ENCODE results near the gene MLXIP. TPM values are rescaled to one million over a fixed set of nuclear protein-coding genes. Genes with fewer than 3 reads are reported as not detected.
A peak's percentile ranks its signal among the peaks of the same experiment; 100 is the strongest.

MLXIP gene
- total and polyA plus RNA-seq, 2 of the 13 experiments (the other 11 are each of a cell fraction or from before 2014, with no cell fraction given) = 5.3 to 6.7 TPM

DNA sequence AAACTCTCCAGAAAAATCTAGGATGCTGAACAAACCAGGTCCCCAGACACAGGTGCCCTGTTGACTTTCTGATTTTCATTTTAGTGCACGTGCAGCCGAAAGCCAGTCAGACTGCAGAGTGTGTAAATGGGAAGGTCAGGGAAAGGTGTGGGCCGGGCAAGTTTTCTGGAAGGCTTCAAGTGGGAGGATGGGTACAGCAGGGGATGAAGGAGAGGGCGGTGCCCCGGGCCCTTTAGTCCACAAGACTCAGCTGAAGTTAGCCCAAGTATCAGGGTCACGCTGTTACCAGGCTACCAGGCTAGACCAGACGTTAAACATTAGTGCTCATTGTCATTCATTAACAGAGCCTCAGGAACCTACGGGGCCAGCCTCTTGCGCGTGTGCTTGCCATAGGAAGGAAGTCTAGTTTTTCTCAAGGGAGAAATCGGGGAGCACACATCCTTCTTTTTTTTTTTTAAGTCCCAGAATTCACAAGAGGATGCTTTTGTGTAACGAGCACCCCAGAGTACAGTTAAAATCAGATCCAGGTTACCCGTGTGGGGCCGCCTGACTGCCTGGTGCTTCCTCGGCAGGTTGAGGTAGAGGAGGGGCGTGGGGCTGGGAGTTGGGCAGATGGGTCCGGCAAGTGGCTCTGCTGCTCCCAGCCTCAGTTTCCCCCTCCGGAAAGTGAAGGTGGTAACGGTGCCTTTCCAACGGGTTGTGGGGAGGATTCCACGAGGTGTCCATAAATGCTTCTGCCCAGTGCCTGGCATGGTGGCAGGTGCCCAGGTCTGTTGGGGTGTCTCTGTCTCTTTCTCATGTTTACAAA, 37.8 kb upstream of the MLXIP start (continued):
- TF ChIP-seq SNRNP70 (IDR thresholded peaks at IDR 0.05; ENCODE audit: low read depth, low read length) (no peak), ZMYM2 (CRISPR knock-in tag; IDR thresholded peaks at IDR 0.05) (peak; percentile 73; the same call in 1 of the 2 replicates), DMAP1 (CRISPR knock-in tag; IDR thresholded peaks at IDR 0.05) (no peak), NR2F6 (IDR thresholded peaks at IDR 0.05) (peak; percentile 36; the same call in 1 of the 2 replicates), NR2F6 (CRISPR knock-in tag; IDR thresholded peaks at IDR 0.05) (peak; percentile 47; the same call in 1 of the 2 replicates), SALL2 (CRISPR knock-in tag; IDR thresholded peaks at IDR 0.05) (no peak), TMF1 (CRISPR knock-in tag; IDR thresholded peaks at IDR 0.05; ENCODE audit: low read depth) (no peak), ZNF510 (CRISPR knock-in tag; IDR thresholded peaks at IDR 0.05; ENCODE audit: low read depth) (no peak), ZNF263 (CRISPR knock-in tag; IDR thresholded peaks at IDR 0.05) (peak; percentile 89), NFE2 (CRISPR knock-in tag; IDR thresholded peaks at IDR 0.05) (no peak), SRF (IDR thresholded peaks at IDR 0.05; ENCODE audit: low read depth, low read length) (no peak)
- TF ChIP-seq, protein P1, sequence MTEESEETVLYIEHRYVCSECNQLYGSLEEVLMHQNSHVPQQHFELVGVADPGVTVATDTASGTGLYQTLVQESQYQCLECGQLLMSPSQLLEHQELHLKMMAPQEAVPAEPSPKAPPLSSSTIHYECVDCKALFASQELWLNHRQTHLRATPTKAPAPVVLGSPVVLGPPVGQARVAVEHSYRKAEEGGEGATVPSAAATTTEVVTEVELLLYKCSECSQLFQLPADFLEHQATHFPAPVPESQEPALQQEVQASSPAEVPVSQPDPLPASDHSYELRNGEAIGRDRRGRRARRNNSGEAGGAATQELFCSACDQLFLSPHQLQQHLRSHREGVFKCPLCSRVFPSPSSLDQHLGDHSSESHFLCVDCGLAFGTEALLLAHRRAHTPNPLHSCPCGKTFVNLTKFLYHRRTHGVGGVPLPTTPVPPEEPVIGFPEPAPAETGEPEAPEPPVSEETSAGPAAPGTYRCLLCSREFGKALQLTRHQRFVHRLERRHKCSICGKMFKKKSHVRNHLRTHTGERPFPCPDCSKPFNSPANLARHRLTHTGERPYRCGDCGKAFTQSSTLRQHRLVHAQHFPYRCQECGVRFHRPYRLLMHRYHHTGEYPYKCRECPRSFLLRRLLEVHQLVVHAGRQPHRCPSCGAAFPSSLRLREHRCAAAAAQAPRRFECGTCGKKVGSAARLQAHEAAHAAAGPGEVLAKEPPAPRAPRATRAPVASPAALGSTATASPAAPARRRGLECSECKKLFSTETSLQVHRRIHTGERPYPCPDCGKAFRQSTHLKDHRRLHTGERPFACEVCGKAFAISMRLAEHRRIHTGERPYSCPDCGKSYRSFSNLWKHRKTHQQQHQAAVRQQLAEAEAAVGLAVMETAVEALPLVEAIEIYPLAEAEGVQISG (CRISPR knock-in tag; IDR thresholded peaks at IDR 0.05) = 0 out of 2 replicates have a peak, but pooled peaks have one; percentile 7
- TF ChIP-seq, protein P2, sequence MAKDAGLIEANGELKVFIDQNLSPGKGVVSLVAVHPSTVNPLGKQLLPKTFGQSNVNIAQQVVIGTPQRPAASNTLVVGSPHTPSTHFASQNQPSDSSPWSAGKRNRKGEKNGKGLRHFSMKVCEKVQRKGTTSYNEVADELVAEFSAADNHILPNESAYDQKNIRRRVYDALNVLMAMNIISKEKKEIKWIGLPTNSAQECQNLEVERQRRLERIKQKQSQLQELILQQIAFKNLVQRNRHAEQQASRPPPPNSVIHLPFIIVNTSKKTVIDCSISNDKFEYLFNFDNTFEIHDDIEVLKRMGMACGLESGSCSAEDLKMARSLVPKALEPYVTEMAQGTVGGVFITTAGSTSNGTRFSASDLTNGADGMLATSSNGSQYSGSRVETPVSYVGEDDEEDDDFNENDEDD (CRISPR knock-in tag; IDR thresholded peaks at IDR 0.05; ENCODE audit: borderline replicate concordance) = no peak
- TF ChIP-seq, protein P3, sequence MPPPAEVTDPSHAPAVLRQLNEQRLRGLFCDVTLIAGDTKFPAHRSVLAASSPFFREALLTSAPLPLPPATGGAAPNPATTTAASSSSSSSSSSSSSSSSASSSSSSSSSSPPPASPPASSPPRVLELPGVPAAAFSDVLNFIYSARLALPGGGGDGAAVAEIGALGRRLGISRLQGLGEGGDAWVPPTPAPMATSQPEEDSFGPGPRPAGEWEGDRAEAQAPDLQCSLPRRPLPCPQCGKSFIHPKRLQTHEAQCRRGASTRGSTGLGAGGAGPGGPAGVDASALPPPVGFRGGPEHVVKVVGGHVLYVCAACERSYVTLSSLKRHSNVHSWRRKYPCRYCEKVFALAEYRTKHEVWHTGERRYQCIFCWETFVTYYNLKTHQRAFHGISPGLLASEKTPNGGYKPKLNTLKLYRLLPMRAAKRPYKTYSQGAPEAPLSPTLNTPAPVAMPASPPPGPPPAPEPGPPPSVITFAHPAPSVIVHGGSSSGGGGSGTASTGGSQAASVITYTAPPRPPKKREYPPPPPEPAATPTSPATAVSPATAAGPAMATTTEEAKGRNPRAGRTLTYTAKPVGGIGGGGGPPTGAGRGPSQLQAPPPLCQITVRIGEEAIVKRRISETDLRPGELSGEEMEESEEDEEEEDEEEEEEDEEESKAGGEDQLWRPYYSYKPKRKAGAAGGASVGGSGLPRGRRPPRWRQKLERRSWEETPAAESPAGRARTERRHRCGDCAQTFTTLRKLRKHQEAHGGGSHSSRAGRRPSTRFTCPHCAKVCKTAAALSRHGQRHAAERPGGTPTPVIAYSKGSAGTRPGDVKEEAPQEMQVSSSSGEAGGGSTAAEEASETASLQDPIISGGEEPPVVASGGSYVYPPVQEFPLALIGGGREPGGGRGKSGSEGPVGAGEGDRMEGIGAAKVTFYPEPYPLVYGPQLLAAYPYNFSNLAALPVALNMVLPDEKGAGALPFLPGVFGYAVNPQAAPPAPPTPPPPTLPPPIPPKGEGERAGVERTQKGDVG (CRISPR knock-in tag; IDR thresholded peaks at IDR 0.05; ENCODE audit: borderline replicate concordance) = no peak
- TF ChIP-seq, protein P4, sequence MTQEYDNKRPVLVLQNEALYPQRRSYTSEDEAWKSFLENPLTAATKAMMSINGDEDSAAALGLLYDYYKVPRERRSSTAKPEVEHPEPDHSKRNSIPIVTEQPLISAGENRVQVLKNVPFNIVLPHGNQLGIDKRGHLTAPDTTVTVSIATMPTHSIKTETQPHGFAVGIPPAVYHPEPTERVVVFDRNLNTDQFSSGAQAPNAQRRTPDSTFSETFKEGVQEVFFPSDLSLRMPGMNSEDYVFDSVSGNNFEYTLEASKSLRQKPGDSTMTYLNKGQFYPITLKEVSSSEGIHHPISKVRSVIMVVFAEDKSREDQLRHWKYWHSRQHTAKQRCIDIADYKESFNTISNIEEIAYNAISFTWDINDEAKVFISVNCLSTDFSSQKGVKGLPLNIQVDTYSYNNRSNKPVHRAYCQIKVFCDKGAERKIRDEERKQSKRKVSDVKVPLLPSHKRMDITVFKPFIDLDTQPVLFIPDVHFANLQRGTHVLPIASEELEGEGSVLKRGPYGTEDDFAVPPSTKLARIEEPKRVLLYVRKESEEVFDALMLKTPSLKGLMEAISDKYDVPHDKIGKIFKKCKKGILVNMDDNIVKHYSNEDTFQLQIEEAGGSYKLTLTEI (CRISPR knock-in tag; conservative IDR thresholded peaks at IDR 0.05) = no peak
- TF ChIP-seq, protein P5, sequence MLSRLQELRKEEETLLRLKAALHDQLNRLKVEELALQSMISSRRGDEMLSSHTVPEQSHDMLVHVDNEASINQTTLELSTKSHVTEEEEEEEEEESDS (CRISPR knock-in tag; IDR thresholded peaks at IDR 0.05; ENCODE audit: borderline replicate concordance) = no peak
- TF ChIP-seq, protein P6, sequence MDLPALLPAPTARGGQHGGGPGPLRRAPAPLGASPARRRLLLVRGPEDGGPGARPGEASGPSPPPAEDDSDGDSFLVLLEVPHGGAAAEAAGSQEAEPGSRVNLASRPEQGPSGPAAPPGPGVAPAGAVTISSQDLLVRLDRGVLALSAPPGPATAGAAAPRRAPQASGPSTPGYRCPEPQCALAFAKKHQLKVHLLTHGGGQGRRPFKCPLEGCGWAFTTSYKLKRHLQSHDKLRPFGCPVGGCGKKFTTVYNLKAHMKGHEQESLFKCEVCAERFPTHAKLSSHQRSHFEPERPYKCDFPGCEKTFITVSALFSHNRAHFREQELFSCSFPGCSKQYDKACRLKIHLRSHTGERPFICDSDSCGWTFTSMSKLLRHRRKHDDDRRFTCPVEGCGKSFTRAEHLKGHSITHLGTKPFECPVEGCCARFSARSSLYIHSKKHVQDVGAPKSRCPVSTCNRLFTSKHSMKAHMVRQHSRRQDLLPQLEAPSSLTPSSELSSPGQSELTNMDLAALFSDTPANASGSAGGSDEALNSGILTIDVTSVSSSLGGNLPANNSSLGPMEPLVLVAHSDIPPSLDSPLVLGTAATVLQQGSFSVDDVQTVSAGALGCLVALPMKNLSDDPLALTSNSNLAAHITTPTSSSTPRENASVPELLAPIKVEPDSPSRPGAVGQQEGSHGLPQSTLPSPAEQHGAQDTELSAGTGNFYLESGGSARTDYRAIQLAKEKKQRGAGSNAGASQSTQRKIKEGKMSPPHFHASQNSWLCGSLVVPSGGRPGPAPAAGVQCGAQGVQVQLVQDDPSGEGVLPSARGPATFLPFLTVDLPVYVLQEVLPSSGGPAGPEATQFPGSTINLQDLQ (CRISPR knock-in tag; IDR thresholded peaks at IDR 0.05) = no peak
